Activated T-helper 17 cell treated with anti-CD3 and anti-CD28 coated beads, Interleukin-2, amount 50 U/mL, for 72 hours (primary cell): ENCODE data around the gene HMGCLL1. TPM values are rescaled to one million over a fixed set of nuclear protein-coding genes. Genes with fewer than 3 reads are reported as not detected.

Experiments
- ATAC-seq: fragments of 150-1000 bp; cut with Tn5 transposase; replicated peaks from 2 replicates; pipeline ENCODE4 v1.10.0; 2021; ENCODE audit warnings: mild to moderate bottlenecking, moderate library complexity
- H3K27ac Mint-ChIP-seq: one replicate; pipeline ENCODE4 v1.8.0; 2022; ENCODE audit warnings: mixed read lengths
- H3K27me3 Mint-ChIP-seq: one replicate; pipeline ENCODE4 v1.8.0; 2022; ENCODE audit warnings: mixed read lengths
- H3K36me3 Mint-ChIP-seq: one replicate; pipeline ENCODE4 v1.8.0; 2022; ENCODE audit warnings: low read depth, mild to moderate bottlenecking, mixed read lengths
- H3K4me1 Mint-ChIP-seq: one replicate; pipeline ENCODE4 v1.8.0; 2022; ENCODE audit warnings: mixed read lengths
- H3K4me3 Mint-ChIP-seq: one replicate; pipeline ENCODE4 v1.8.0; 2022; ENCODE audit warnings: mild to moderate bottlenecking, mixed read lengths
- H3K9me3 Mint-ChIP-seq: one replicate; pipeline ENCODE4 v1.8.0; 2022; ENCODE audit warnings: mixed read lengths
- total RNA-seq, 2 donors: library from RNA; stranded (reverse); gene quantifications; one replicate each; pipeline ENCODE4 v1.2.3, GENCODE V29; 2022

The HMGCLL1 gene
- total RNA-seq, 2 donors from 2014 or later, result not detected

- Mint-ChIP-seq H3K27me3 (no peaks in the 10 kb centered on the region), H3K9me3 (peaks cover 4% of the 10 kb centered on the region), H3K36me3 (no peaks in the 10 kb centered on the region), H3K4me3 (no peak overlapping the region), H3K4me1 (no peaks in the 10 kb centered on the region), H3K27ac (no peak overlapping the region)
- no peak for ATAC-seq
These were observed 16.7 kb downstream of the HMGCLL1 start for GRCh38 chr6:55562318-55562717.

GRCh38 chr6:55560290-55560885 is 18.6 kb downstream of the HMGCLL1 start:
- Mint-ChIP-seq H3K4me1 (no peaks in the 10 kb centered on the region), H3K27me3 (no peaks in the 10 kb centered on the region), H3K4me3 (no peak overlapping the region), H3K9me3 (peaks cover 4% of the 10 kb centered on the region), H3K36me3 (no peaks in the 10 kb centered on the region), H3K27ac (no peak overlapping the region)
- ATAC-seq, result no peak

GRCh38 chr6:55557146-55557545 is 21.8 kb downstream of the HMGCLL1 start:
- Mint-ChIP-seq H3K27ac (no peak overlapping the region), H3K36me3 (no peaks in the 10 kb centered on the region), H3K27me3 (no peaks in the 10 kb centered on the region), H3K4me1 (no peaks in the 10 kb centered on the region), H3K4me3 (no peak overlapping the region), H3K9me3 (peaks cover 4% of the 10 kb centered on the region)
- ATAC-seq, result no peak

GRCh38 chr6:55545791-55546190 is 33.2 kb downstream of the HMGCLL1 start:
- H3K4me3 Mint-ChIP-seq, result no peak overlapping the region
- ATAC-seq, result no peak
- no peaks in the 10 kb centered on the region for H3K27me3 Mint-ChIP-seq
- H3K9me3 Mint-ChIP-seq, result peaks cover 1% of the 10 kb centered on the region
- no peaks in the 10 kb centered on the region for H3K36me3 Mint-ChIP-seq
- H3K4me1 Mint-ChIP-seq, result no peaks in the 10 kb centered on the region
- no peak overlapping the region for H3K27ac Mint-ChIP-seq

GRCh38 chr6:55543633-55544309 is 35.2 kb downstream of the HMGCLL1 start:
- H3K4me1 Mint-ChIP-seq, result no peaks in the 10 kb centered on the region
- H3K9me3 Mint-ChIP-seq, result peaks cover 8% of the 10 kb centered on the region
- H3K27me3 Mint-ChIP-seq, result no peaks in the 10 kb centered on the region
- H3K36me3 Mint-ChIP-seq, result no peaks in the 10 kb centered on the region
- H3K4me3 Mint-ChIP-seq, result no peak overlapping the region
- no peak overlapping the region for H3K27ac Mint-ChIP-seq
- ATAC-seq, result no peak

- no peaks in the 10 kb centered on the region for H3K36me3 Mint-ChIP-seq
- H3K27ac Mint-ChIP-seq, result no peak overlapping the region
- ATAC-seq, result no peak
- no peaks in the 10 kb centered on the region for H3K4me1 Mint-ChIP-seq
- H3K27me3 Mint-ChIP-seq, result no peaks in the 10 kb centered on the region
- no peak overlapping the region for H3K4me3 Mint-ChIP-seq
- peaks cover 8% of the 10 kb centered on the region for H3K9me3 Mint-ChIP-seq
These were observed 38.0 kb downstream of the HMGCLL1 start for GRCh38 chr6:55541024-55541423.

- Mint-ChIP-seq H3K4me3 (no peak overlapping the region), H3K36me3 (no peaks in the 10 kb centered on the region), H3K9me3 (peaks cover 8% of the 10 kb centered on the region), H3K4me1 (no peaks in the 10 kb centered on the region), H3K27me3 (no peaks in the 10 kb centered on the region), H3K27ac (no peak overlapping the region)
- ATAC-seq, result no peak
These were observed 42.5 kb downstream of the HMGCLL1 start for GRCh38 chr6:55536391-55536956.

GRCh38 chr6:55531496-55531895 is 47.5 kb downstream of the HMGCLL1 start:
- ATAC-seq, result no peak
- H3K9me3 Mint-ChIP-seq, result no peaks in the 10 kb centered on the region
- no peak overlapping the region for H3K27ac Mint-ChIP-seq
- H3K27me3 Mint-ChIP-seq, result no peaks in the 10 kb centered on the region
- H3K36me3 Mint-ChIP-seq, result no peaks in the 10 kb centered on the region
- H3K4me3 Mint-ChIP-seq, result no peak overlapping the region
- H3K4me1 Mint-ChIP-seq, result no peaks in the 10 kb centered on the region

- H3K4me1 Mint-ChIP-seq, result no peaks in the 10 kb centered on the region
- H3K4me3 Mint-ChIP-seq, result no peak overlapping the region
- H3K27me3 Mint-ChIP-seq, result no peaks in the 10 kb centered on the region
- no peak for ATAC-seq
- no peak overlapping the region for H3K27ac Mint-ChIP-seq
- no peaks in the 10 kb centered on the region for H3K9me3 Mint-ChIP-seq
- no peaks in the 10 kb centered on the region for H3K36me3 Mint-ChIP-seq
These were observed 48.1 kb downstream of the HMGCLL1 start for GRCh38 chr6:55530931-55531330.

GRCh38 chr6:55528624-55529023 is 50.4 kb downstream of the HMGCLL1 start:
- Mint-ChIP-seq H3K27me3 (no peaks in the 10 kb centered on the region), H3K9me3 (peaks cover 4% of the 10 kb centered on the region), H3K36me3 (no peaks in the 10 kb centered on the region), H3K4me3 (no peak overlapping the region), H3K4me1 (no peaks in the 10 kb centered on the region), H3K27ac (no peak overlapping the region)
- no peak for ATAC-seq

GRCh38 chr6:55524441-55524840 is 54.6 kb downstream of the HMGCLL1 start:
- Mint-ChIP-seq H3K4me1 (no peaks in the 10 kb centered on the region), H3K36me3 (no peaks in the 10 kb centered on the region), H3K9me3 (peaks cover 4% of the 10 kb centered on the region), H3K27me3 (no peaks in the 10 kb centered on the region), H3K4me3 (no peak overlapping the region), H3K27ac (no peak overlapping the region)
- no peak for ATAC-seq

- H3K4me1 Mint-ChIP-seq, result no peaks in the 10 kb centered on the region
These were observed 60.4 kb downstream of the HMGCLL1 start for GRCh38 chr6:55518529-55519060.

GRCh38 chr6:55516736-55517135 is 62.3 kb downstream of the HMGCLL1 start:
- H3K36me3 Mint-ChIP-seq, result no peaks in the 10 kb centered on the region
- H3K9me3 Mint-ChIP-seq, result peaks cover 9% of the 10 kb centered on the region

More at GRCh38 chr6:55518529-55519060, 60.4 kb downstream of the HMGCLL1 start:
- ATAC-seq, result no peak
- Mint-ChIP-seq H3K27ac (no peak overlapping the region), H3K36me3 (no peaks in the 10 kb centered on the region), H3K27me3 (no peaks in the 10 kb centered on the region), H3K4me3 (no peak overlapping the region), H3K9me3 (peaks cover 9% of the 10 kb centered on the region)

GRCh38 chr6:55512904-55513303 is 66.1 kb downstream of the HMGCLL1 start:
- Mint-ChIP-seq H3K27me3 (no peaks in the 10 kb centered on the region), H3K36me3 (no peaks in the 10 kb centered on the region), H3K4me3 (no peak overlapping the region), H3K9me3 (peaks cover 2% of the 10 kb centered on the region), H3K27ac (no peak overlapping the region), H3K4me1 (no peaks in the 10 kb centered on the region)
- ATAC-seq, result no peak

More at GRCh38 chr6:55516736-55517135, 62.3 kb downstream of the HMGCLL1 start:
- no peak overlapping the region for H3K4me3 Mint-ChIP-seq
- no peaks in the 10 kb centered on the region for H3K27me3 Mint-ChIP-seq
- no peaks in the 10 kb centered on the region for H3K4me1 Mint-ChIP-seq
- no peak overlapping the region for H3K27ac Mint-ChIP-seq
- ATAC-seq, result no peak
